C4-2B (cell line): ENCODE data around the gene LRP1B.

Source experiments
- ZFX ChIP-seq: fragments of 450-650 bp; IDR thresholded peaks from 2 replicates; pipeline ENCODE4 v1.6.1; 2017
- TF ChIP-seq, protein P1 (sequence below): fragments of 450-650 bp; conservative IDR thresholded peaks from 2 replicates; pipeline ENCODE4 v1.5.1; 2017; ENCODE audit warnings: mild to moderate bottlenecking

DNA sequence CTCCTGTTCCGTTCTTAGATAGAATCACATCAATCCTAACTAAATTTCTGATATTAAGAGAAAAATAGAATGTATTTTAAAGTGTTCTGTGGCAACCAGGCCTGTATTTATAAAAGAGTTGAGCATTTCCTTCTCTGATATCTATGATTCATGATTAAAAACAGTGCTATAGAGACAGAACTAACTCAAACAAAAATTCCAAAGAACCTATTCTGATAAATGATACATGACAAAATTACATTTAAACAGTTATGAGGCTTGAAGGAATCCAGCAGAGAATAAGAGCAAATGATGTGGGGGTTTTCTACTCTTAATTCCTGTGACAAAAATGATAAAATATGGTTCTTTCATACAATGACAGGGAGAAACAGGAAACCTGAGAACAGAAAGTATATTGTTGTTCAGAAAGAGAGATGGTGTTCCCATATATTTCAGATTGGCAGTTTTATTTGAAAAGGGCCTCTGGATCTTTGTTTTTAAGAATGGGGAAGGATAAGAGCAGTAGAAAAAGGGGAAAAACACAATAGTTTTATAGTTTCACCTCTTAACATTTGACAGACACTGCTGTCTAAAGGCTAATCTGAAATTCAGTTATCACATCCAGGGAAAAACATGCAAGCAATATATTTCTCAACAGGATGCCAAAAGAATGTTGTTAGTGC lies 944.3 kb downstream of the LRP1B start:
- TF ChIP-seq, protein P1, sequence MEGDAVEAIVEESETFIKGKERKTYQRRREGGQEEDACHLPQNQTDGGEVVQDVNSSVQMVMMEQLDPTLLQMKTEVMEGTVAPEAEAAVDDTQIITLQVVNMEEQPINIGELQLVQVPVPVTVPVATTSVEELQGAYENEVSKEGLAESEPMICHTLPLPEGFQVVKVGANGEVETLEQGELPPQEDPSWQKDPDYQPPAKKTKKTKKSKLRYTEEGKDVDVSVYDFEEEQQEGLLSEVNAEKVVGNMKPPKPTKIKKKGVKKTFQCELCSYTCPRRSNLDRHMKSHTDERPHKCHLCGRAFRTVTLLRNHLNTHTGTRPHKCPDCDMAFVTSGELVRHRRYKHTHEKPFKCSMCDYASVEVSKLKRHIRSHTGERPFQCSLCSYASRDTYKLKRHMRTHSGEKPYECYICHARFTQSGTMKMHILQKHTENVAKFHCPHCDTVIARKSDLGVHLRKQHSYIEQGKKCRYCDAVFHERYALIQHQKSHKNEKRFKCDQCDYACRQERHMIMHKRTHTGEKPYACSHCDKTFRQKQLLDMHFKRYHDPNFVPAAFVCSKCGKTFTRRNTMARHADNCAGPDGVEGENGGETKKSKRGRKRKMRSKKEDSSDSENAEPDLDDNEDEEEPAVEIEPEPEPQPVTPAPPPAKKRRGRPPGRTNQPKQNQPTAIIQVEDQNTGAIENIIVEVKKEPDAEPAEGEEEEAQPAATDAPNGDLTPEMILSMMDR: no peak
- no peak for TF ChIP-seq ZFX
